Thyroid gland (tissue), 4 donors: ENCODE results near the gene MAP3K13. TPM values are rescaled to one million over a fixed set of nuclear protein-coding genes. Genes with fewer than 3 reads are reported as not detected.

Experiments used
- DNase-seq, 2 donors: peaks; one replicate each; pipeline ENCODE4 v3.0.0-alpha.2; 2019
- H3K27ac ChIP-seq, 3 donors: fragments of 200-600 bp; sonication (generic); 1 replicate in 2 of 3; 2 replicates in 1 of 3; pipeline ENCODE4 v1.5.1; 2016 to 2019; ENCODE audit warnings: mild to moderate bottlenecking in 1 of 3, moderate library complexity in 1 of 3
- H3K27me3 ChIP-seq: fragments of 200-600 bp; sonication (generic); one replicate; pipeline ENCODE4 v1.5.1; 2019
- H3K36me3 ChIP-seq, 2 donors: fragments of 200-600 bp; sonication (generic); one replicate each; pipeline ENCODE4 v1.5.1; 2016 to 2019
- H3K4me1 ChIP-seq, 2 donors: fragments of 200-600 bp; sonication (generic); one replicate each; pipeline ENCODE4 v1.5.1; 2017 to 2019
- H3K4me3 ChIP-seq, 3 donors: fragments of 200-600 bp; sonication (generic); replicated peaks in 1 of 3; 1 replicate in 2 of 3; 2 replicates in 1 of 3; pipeline ENCODE4 v1.5.1; 2016; ENCODE audit warnings: mild to moderate bottlenecking in 1 of 3
- H3K9me3 ChIP-seq: fragments of 200-600 bp; sonication (generic); one replicate; pipeline ENCODE4 v1.5.1; 2017
- CTCF ChIP-seq, 6 experiments: fragments of 200-600 bp in 3 of 6; fragments of 450-650 bp in 3 of 6; sonication (generic) in 3 of 6; IDR thresholded peaks; one replicate each; pipeline ENCODE4 v1.5.1; 2016 to 2019; ENCODE audit warnings: antibody characterized with exemption in 6 of 6, mild to moderate bottlenecking in 2 of 6, inconsistent platforms in 1 of 6, moderate library complexity in 1 of 6
- POLR2A ChIP-seq, 2 donors: fragments of 450-650 bp; IDR thresholded peaks; one replicate each; pipeline ENCODE4 v1.6.1; 2017; ENCODE audit warnings: antibody characterized with exemption in 2 of 2, mild to moderate bottlenecking in 2 of 2, moderate library complexity in 1 of 2
- WGBS, 2 donors: methylation state at CpG; one replicate each; pipeline ENCODE4 v1.1.5; 2017; 5-methylcytosine and 5-hydroxymethylcytosine counted together
- intact Hi-C: fragments of 100-400 bp; cut with DNase I; formaldehyde crosslinking; loops from one replicate; pipeline ENCODE4 v1.15.1; 2023
- total RNA-seq, 4 donors: library from RNA; depleted of rRNA; stranded (reverse); fragments of >200 nt; gene quantifications; one replicate each; pipeline ENCODE4 v1.2.3, GENCODE V29; 2016

Gene MAP3K13
- total RNA-seq, 4 donors from 2014 or later, result 44.4 to 58.0 (median 46.2) TPM

DNA sequence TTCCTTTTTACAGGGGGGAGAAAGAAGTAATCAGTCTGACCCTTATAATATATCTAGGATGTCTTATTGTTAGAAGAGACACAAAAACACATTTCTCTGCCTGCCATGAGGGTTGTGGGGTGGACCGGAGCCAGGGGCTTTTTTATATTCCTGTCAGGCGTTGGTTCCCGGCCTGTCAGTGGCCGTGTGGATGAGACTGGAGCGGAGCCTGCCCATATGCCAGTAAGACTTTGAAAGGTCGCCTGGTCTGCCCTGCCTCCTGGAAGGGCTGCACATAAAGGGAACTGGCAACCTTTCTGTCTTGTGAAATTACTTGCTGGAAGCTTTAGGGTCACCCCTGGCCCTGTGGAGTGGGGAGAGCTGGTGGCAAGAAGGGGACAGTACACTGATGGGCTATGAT, 34.7 kb downstream of the MAP3K13 start:
- Histone ChIP-seq H3K9me3 (no peaks in the 10 kb centered on the region), H3K4me3 (no peak overlapping the region), H3K4me1 (no peaks in the 10 kb centered on the region), H3K36me3 (no peaks in the 10 kb centered on the region), H3K27me3 (no peaks in the 10 kb centered on the region), H3K27ac (no peak overlapping the region)
- DNase-seq, result no peak
- TF ChIP-seq POLR2A (IDR thresholded peaks at IDR 0.05), result no peak
- TF ChIP-seq CTCF (IDR thresholded peaks at IDR 0.05), result no peak
- intact Hi-C loops, result no loop called here
- 79 to 89% methylated on average over 6 of the region's 6 CpGs for WGBS, 2 donors

GRCh38 chr3:185399737-185400667, 37.1 kb downstream of the MAP3K13 start:
- Histone ChIP-seq H3K9me3 (no peaks in the 10 kb centered on the region), H3K4me3 (no peak overlapping the region), H3K4me1 (no peaks in the 10 kb centered on the region), H3K36me3 (no peaks in the 10 kb centered on the region), H3K27me3 (no peaks in the 10 kb centered on the region), H3K27ac (no peak overlapping the region)
- no peak for DNase-seq
- intact Hi-C loops, result no loop called here
- 86% methylated on average over 16 of the region's 16 CpGs for WGBS, 2 donors
- TF ChIP-seq POLR2A (IDR thresholded peaks at IDR 0.05) (no peak), CTCF (IDR thresholded peaks at IDR 0.05) (no peak)

DNA sequence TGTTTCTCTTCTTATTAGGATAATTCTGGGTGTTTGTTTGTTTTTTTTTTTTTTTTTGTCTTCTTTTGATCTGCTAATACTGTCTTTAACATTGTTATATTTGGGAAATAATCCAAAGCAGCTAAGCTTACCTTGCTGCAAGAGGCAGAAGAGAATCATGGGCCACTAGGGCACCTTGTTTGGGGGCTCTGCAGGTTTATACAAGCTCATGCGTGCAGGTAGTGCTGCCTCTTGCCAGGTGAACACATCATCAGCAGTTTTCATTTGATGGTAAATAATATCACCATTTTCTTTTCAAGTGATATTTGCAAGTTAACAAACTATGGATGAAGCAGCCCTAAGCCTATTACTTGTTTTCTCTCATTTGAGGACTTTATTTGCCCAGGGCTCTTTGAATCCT, 37.9 kb downstream of the MAP3K13 start:
- Histone ChIP-seq H3K4me1 (no peaks in the 10 kb centered on the region), H3K27me3 (no peaks in the 10 kb centered on the region), H3K9me3 (no peaks in the 10 kb centered on the region), H3K4me3 (no peak overlapping the region), H3K36me3 (no peaks in the 10 kb centered on the region), H3K27ac (no peak overlapping the region)
- 96 to 97% methylated on average over 1 of the region's 1 CpG for WGBS, 2 donors
- DNase-seq, result no peak
- intact Hi-C loops, result no loop called here
- TF ChIP-seq CTCF (IDR thresholded peaks at IDR 0.05) (no peak), POLR2A (IDR thresholded peaks at IDR 0.05) (no peak)

DNA sequence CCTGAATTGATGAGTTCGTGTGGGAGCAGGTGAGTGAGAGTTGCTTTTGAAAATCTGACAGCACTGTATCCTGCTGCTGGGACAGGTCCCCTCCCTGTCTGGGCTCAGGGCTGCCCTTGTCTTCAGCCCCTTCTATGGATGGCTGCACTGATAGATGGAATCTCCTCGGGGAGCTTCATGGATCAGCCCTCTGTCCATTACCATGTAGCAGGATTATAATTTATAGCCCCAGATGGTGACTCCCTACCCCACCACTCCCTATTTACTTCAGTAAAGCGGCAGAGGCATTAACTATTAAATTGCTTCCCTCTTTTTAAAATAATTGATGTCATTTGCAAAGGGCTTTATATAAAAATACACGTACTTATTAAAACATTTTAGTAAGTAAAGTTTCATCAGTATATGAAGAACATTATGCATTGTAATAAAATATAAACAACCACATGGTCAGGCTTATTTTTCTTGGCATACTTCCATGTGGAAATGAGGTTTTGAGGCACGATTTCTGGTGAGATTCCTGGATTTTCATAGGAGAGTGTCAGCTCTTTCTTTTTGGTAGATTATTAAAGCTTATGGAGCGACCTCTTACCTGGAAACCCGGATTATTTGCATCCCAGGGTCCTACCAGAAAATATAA, 38.5 kb downstream of the MAP3K13 start:
- TF ChIP-seq CTCF (IDR thresholded peaks at IDR 0.05), result no peak
- TF ChIP-seq POLR2A (IDR thresholded peaks at IDR 0.05), result no peak
- WGBS, 2 donors, result 57 to 73% methylated on average over 7 of the region's 7 CpGs
- no peaks in the 10 kb centered on the region for H3K9me3 ChIP-seq
- no peak overlapping the region for H3K27ac ChIP-seq
- no peak for DNase-seq
- no peak overlapping the region for H3K4me3 ChIP-seq
- intact Hi-C loops, result no loop called here
- H3K27me3 ChIP-seq, result no peaks in the 10 kb centered on the region
- H3K36me3 ChIP-seq, result no peaks in the 10 kb centered on the region
- no peaks in the 10 kb centered on the region for H3K4me1 ChIP-seq

DNA sequence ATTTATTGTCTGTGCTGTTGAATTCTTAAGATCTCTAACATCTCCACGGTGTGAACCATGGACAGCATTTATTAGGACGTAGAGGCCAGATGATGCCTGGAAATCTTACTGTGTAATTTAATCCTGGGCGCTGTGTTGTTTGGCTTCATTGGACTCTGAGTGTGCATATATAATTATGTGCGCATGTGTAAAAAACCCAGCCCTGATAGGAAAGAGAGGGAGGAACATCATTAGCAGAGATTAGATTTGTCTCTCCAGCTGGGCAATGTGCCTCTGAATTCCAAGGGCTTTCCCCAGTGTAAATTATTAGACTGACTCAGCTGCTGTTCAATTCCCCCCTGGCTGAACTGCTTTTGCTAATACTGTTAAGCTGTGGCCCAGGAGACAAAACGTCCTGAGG, 39.6 kb downstream of the MAP3K13 start:
- Histone ChIP-seq H3K4me3 (no peak overlapping the region), H3K36me3 (no peaks in the 10 kb centered on the region), H3K27me3 (no peaks in the 10 kb centered on the region), H3K9me3 (no peaks in the 10 kb centered on the region), H3K27ac (no peak overlapping the region), H3K4me1 (no peaks in the 10 kb centered on the region)
- no peak for DNase-seq
- intact Hi-C loops, result no loop called here
- 73 to 85% methylated on average over 5 of the region's 5 CpGs for whole genome bisulfite sequencing, 2 donors
- TF ChIP-seq CTCF (IDR thresholded peaks at IDR 0.05) (no peak), POLR2A (IDR thresholded peaks at IDR 0.05) (no peak)
